Hematopoietic multipotent progenitor cell (in vitro differentiated cells): ENCODE measurements around the gene CPEB4. TPM values are rescaled to one million over a fixed set of nuclear protein-coding genes. Genes with fewer than 3 reads are reported as not detected.

Source experiments
- DNase-seq, 3 donors: peaks; one replicate each; pipeline ENCODE4 v3.0.0-alpha.2; 2011 to 2015; ENCODE audit warnings: low read depth in 2 of 3, low spot score in 2 of 3
- total RNA-seq: library from RNA; depleted of rRNA; stranded (reverse); fragments of >200 nt; gene quantifications from one replicate; pipeline ENCODE4 v1.2.3, GENCODE V29; 2012

CPEB4 gene
- total RNA-seq = 10.5 TPM

- peak; percentile 94 to 100 (median 99) for DNase-seq
Measured at GRCh38 chr5:173887610-173888472, at the start of gene CPEB4. CPEB4 (plus strand) TSS chr5:173888349; CDS start chr5:173889734, 1,385 bp downstream.

GRCh38 chr5:173839117-173839713 lies 48.9 kb upstream of the CPEB4 start:
- no peak for DNase-seq

GRCh38 chr5:173840111-173840983 lies 47.8 kb upstream of the CPEB4 start:
- DNase-seq = no peak

GRCh38 chr5:173841710-173842109 lies 46.4 kb upstream of the CPEB4 start:
- DNase-seq = no peak

GRCh38 chr5:173843794-173844193 lies 44.4 kb upstream of the CPEB4 start:
- DNase-seq = no peak

- no peak for DNase-seq
Measured at GRCh38 chr5:173845321-173845720, 42.8 kb upstream of the CPEB4 start.

GRCh38 chr5:173846929-173847501 lies 41.1 kb upstream of the CPEB4 start:
- no peak for DNase-seq

GRCh38 chr5:173848986-173849596 lies 39.1 kb upstream of the CPEB4 start:
- no peak for DNase-seq

GRCh38 chr5:173849908-173850307 lies 38.2 kb upstream of the CPEB4 start:
- no peak for DNase-seq

GRCh38 chr5:173850659-173851058 lies 37.5 kb upstream of the CPEB4 start:
- DNase-seq = no peak

GRCh38 chr5:173851595-173852243 lies 36.4 kb upstream of the CPEB4 start:
- no peak for DNase-seq

GRCh38 chr5:173852790-173853359 lies 35.3 kb upstream of the CPEB4 start:
- DNase-seq = no peak

- no peak for DNase-seq
Measured at GRCh38 chr5:173853370-173854131, 34.6 kb upstream of the CPEB4 start.

- DNase-seq = peak in 2 of 3 donors; percentile 45 to 49
Measured at GRCh38 chr5:173855162-173855994, 32.8 kb upstream of the CPEB4 start.

- no peak for DNase-seq
Measured at GRCh38 chr5:173855995-173856656, 32.0 kb upstream of the CPEB4 start.

- DNase-seq = no peak
Measured at GRCh38 chr5:173857234-173857633, 30.9 kb upstream of the CPEB4 start.

- no peak for DNase-seq
Measured at GRCh38 chr5:173858021-173858669, 30.0 kb upstream of the CPEB4 start.
